Right lung (tissue), 5 donors: ENCODE data around the gene PAX3. TPM values are rescaled to one million over a fixed set of nuclear protein-coding genes. Genes with fewer than 3 reads are reported as not detected.

ENCODE experiments used
- DNase-seq, 2 donors: peaks; one replicate each; pipeline ENCODE4 v3.0.0-alpha.2; 2013
- polyA plus RNA-seq, 5 donors: library from polyadenylated mRNA; unstranded; fragments of 120-200 nt; gene quantifications; one replicate each; pipeline versions ENCODE4 v1.2.1 to v1.2.3, GENCODE V29; 2013; ENCODE audit warnings: inconsistent platforms in 1 of 5, low replicate concordance in 1 of 5; ENCODE audit not compliant: insufficient read length in 5 of 5, insufficient read depth in 1 of 5

The PAX3 gene
- polyA plus RNA-seq, 5 donors, result 0.13 to 0.14 TPM; not detected in 3

- no peak for DNase-seq
Measured at GRCh38 chr2:222270396-222270795, 28.4 kb downstream of the PAX3 start.

- no peak for DNase-seq
Measured at GRCh38 chr2:222269132-222269531, 29.7 kb downstream of the PAX3 start.

- no peak for DNase-seq
Measured at GRCh38 chr2:222268311-222268990, 30.3 kb downstream of the PAX3 start.

- no peak for DNase-seq
Measured at GRCh38 chr2:222264791-222265320, 33.9 kb downstream of the PAX3 start.

GRCh38 chr2:222261504-222261903 lies 37.3 kb downstream of the PAX3 start:
- DNase-seq, result no peak

GRCh38 chr2:222257645-222258044 lies 41.2 kb downstream of the PAX3 start:
- DNase-seq, result no peak

- no peak for DNase-seq
Measured at GRCh38 chr2:222256250-222256649, 42.5 kb downstream of the PAX3 start.

- no peak for DNase-seq
Measured at GRCh38 chr2:222255090-222255489, 43.7 kb downstream of the PAX3 start.

- DNase-seq, result no peak
Measured at GRCh38 chr2:222250313-222250712, 48.5 kb downstream of the PAX3 start.

GRCh38 chr2:222249444-222249843 lies 49.4 kb downstream of the PAX3 start:
- no peak for DNase-seq

GRCh38 chr2:222248818-222249217 lies 50.0 kb downstream of the PAX3 start:
- no peak for DNase-seq

GRCh38 chr2:222248256-222248655 lies 50.5 kb downstream of the PAX3 start:
- no peak for DNase-seq

GRCh38 chr2:222242532-222242931 lies 56.3 kb downstream of the PAX3 start:
- DNase-seq, result no peak

- no peak for DNase-seq
Measured at GRCh38 chr2:222241128-222241870, 57.5 kb downstream of the PAX3 start.

- no peak for DNase-seq
Measured at GRCh38 chr2:222240676-222241049, 58.1 kb downstream of the PAX3 start.

GRCh38 chr2:222239945-222240675 lies 58.7 kb downstream of the PAX3 start:
- DNase-seq, result no peak

- DNase-seq, result no peak
Measured at GRCh38 chr2:222239091-222239490, 59.7 kb downstream of the PAX3 start.

- no peak for DNase-seq
Measured at GRCh38 chr2:222238072-222238471, 60.7 kb downstream of the PAX3 start.

- no peak for DNase-seq
Measured at GRCh38 chr2:222232839-222233238, 66.0 kb downstream of the PAX3 start.

GRCh38 chr2:222232372-222232771 lies 66.4 kb downstream of the PAX3 start:
- no peak for DNase-seq

- DNase-seq, result no peak
Measured at GRCh38 chr2:222228054-222228453, 70.7 kb downstream of the PAX3 start.

- no peak for DNase-seq
Measured at GRCh38 chr2:222218786-222219185, 80.0 kb downstream of the PAX3 start.

GRCh38 chr2:222217712-222218111 lies 81.1 kb downstream of the PAX3 start:
- no peak for DNase-seq
